HuH-7.5 (cell line): ENCODE results near the gene HAT1.
"Not testable (repeated sequence)": the region's sequence is repeated elsewhere in the genome, so short reads cannot be mapped to it uniquely, and the experiment has no call there.

Experiments
- DNase-seq: peaks from one replicate; pipeline ENCODE4 v3.0.0; 2011; ENCODE audit warnings: low spot score

The HAT1 gene

GRCh38 chr2:171922230-171923022 is at the start of gene HAT1:
TSS of gene HAT1 (plus strand) at chr2:171922461. CDS start at chr2:171922501, 40 bp downstream.
- peak; percentile 77 for DNase-seq

GRCh38 chr2:171874517-171874916 is 47.7 kb upstream of the HAT1 start:
- DNase-seq, result no peak

GRCh38 chr2:171874963-171875362 is 47.3 kb upstream of the HAT1 start:
- DNase-seq, result no peak

DNA sequence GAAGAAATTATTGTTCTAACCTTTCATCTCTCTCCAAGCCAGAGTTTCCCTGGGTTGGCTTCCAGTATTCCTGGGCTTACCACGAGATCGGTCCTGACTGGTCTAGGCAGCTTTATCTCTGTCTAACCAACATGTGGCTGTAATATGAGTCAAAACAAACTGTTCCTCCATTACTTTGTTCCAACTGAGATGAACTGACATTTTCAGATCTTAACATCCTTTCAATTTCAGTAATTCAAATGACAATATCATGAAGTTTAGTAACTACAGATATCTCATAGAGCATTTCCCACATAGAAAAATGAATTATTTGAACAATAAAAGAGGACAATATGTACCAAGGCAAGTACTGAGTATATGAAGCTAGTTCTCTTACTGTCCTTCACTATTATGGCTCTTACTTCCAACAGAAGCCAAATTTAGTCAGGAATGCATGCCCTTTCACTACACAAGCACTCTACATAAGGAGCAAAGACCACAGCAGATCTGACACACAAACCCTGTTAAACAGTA is 43.7 kb upstream of the HAT1 start:
- no peak for DNase-seq

GRCh38 chr2:171879865-171880264 is 42.4 kb upstream of the HAT1 start:
- DNase-seq, result no peak

GRCh38 chr2:171880774-171881173 is 41.5 kb upstream of the HAT1 start:
- DNase-seq, result no peak

DNA sequence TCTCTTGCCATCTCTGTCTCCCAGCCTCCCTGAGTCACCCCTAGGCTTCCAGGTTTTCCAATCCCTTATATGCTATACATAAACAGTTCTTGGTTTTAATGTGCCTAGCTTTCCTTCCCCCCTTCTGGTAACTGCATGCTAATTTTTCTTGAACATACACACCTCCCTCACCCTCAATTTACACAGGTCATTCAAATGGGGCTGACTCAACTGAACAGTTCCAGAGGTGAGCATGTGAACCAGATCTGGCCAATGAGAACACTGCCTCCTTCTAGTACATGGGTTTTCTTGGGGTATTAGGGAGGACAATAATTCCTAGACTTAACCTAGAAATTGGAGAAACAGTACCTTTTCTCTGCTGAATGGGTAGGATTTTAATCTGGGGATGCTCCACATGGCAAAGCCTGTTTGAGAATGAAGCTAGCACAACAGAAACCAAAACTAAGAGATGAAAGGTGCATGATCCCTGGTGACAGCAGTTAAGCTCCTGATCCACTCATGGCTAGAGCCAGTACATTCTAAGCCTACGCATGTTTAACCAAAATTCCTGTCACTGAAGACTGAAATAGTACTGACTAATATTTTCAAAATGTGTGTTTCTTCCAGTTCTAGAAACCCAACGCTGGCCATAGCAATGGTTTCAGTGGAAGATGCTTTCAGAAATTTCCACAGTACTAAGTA is 40.0 kb upstream of the HAT1 start:
- DNase-seq, result no peak

- DNase-seq, result no peak
Observed at GRCh38 chr2:171883275-171883893, 38.9 kb upstream of the HAT1 start.

DNA sequence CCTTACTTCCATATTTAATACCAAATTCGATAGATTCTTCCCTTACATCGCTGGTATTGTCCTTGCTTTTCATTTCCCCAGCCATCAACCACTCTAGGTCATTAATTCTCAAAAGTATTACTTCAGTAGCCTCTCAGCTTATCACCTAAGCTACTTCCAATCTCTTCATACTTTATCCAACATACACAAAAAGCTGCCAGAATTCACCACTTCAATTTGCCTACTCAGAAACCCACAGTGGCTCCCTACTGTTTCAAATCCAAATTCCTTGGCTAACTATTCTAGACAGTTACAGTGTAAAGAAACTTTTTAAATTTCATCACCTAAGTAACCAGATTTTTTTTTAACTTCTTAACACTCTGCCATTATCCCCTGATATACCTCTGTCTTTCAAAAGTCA is 32.9 kb upstream of the HAT1 start:
- DNase-seq, result no peak

DNA sequence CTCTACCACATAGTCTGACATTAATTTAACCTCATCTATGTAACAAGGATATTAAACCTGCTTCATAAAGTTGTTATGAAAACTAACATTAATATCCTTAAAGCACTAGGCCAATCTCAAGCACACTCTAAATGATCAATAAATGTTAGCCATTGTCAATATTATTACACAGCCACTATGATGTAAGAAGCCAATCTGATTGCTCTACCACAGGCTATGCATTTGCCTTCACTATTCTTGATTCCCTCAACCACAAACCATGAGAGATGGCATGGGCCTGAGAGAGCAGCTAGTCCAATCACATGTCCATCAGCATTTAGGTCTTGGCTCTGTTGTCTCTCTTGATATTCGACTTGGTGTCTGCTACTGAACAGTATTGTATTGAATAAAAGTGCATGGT is 32.5 kb upstream of the HAT1 start:
- DNase-seq, result no peak

- peak; percentile 58 for DNase-seq
Observed at GRCh38 chr2:171893196-171893823, 29.0 kb upstream of the HAT1 start.

- peak; percentile 87 for DNase-seq
Observed at GRCh38 chr2:171893824-171894611, 28.2 kb upstream of the HAT1 start, which contains the start of gene SLC25A12. TSS of gene SLC25A12 (minus strand) at chr2:171894244. CDS start at chr2:171894214, 30 bp downstream.

DNA sequence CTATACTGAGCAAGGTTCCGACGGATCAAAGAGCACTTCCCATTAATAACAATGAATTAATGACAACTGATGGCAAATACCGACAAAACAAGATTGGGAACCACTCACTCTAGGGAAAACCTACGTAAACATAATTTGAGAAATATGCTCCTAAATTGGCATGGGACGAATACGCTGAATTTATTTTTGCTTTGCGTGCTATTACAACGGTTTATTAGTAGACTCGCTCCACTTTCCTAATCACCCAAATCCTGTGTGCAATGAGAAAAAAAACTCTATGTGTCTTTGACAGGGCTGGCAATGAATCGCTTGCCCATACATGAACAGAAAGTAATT is 27.7 kb upstream of the HAT1 start:
- DNase-seq, result no peak

DNA sequence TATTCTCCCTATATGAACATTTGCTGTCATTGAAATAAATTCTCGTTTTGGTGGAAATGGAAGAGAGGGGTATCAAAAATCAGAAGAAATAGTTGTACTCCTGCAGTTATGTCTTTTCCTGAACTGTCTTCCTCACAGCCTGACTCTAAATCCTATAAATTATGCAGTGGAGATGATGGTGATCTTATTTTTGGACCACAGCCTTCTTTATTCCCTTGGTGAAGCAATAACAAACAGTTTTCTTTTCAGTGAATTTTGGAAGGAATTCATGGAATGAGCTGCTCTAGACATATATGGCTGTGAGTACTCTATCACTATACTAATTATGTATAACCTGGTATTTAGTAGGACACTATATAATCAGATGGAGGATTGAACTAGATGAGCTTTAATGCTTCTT is 26.5 kb upstream of the HAT1 start:
- DNase-seq, result no peak

DNA sequence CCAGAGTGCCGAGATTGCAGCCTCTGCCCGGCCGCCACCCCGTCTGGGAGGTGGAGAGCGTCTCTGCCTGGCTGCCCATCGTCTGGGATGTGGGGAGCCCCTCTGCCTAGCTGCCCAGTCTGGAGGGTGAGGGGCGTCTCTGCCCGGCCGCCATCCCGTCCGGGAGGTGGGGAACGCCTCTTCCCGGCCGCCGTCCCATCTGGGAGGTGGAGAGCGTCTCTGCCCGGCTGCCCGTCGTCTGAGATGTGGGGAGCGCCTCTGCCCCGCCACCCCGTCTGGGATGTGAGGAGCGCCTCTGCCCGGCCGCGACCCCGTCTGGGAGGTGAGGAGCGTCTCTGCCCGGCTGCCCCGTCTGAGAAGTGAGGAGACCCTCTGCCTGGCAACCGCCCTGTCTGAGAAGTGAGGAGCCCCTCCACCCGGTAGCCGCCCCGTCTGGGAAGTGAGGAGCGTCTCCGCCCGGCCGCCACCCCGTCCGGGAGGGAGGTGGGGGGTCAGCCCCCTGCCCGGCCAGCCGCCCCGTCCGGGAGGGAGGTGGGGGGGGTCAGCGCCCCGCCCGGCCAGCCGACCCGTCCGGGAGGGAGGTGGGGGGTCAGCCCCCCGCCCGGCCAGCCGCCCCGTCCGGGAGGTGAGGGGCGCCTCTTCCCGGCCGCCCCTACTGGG is 22.5 kb upstream of the HAT1 start:
- DNase-seq, result not testable (repeated sequence)

- DNase-seq, result no peak
Observed at GRCh38 chr2:171902840-171903420, 19.3 kb upstream of the HAT1 start.

GRCh38 chr2:171908235-171908634 is 14.0 kb upstream of the HAT1 start:
- no peak for DNase-seq

- no peak for DNase-seq
Observed at GRCh38 chr2:171909266-171909665, 13.0 kb upstream of the HAT1 start.

DNA sequence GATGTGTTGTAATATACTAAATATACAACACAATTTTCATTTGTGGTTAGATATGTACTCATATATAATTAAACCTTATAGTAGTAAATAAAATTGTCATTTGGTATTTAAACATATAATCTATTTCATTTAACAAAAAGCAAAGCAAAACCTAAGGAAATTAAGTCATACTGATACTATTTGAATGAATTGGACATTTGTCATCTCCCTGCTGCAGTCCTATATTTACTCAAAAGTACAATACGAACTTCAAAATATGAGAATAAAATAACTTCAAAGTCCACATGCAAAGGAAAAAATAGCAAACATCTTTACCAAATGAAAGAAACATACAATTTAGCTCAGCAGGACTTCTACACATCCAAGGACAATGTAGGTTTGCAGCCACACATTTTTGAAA is 11.8 kb upstream of the HAT1 start:
- DNase-seq, result no peak

- no peak for DNase-seq
Observed at GRCh38 chr2:171913517-171913916, 8.7 kb upstream of the HAT1 start.

DNA sequence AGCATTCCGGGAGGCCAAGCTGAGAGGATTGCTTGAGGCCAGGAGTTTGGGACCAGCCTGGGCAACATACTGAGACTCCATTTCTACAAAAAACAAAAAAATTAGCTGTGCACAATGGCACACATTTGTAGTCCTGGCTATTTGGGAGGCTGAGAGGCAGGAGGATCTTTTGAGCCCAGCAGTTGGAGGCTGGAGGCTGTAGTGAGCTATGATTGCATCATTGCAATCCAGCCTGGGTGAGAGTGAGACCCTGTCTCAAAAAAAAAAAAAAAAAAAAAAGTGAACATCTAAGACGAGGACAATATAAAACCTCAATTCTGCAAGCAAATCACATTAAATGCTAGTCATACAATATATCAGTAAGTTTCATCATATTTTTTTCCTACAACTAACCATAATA is 2.8 kb upstream of the HAT1 start:
- DNase-seq, result no peak
